WERI-Rb-1 (cell line): Measurements from ENCODE around the gene FBLN7.

ENCODE experiments used
- DNase-seq: peaks from one replicate; pipeline ENCODE4 v3.0.0-alpha.2; 2020
- H3K27ac ChIP-seq: fragments of 250-450 bp; sonication (Bioruptor Pico); 2 replicates; pipeline ENCODE4 v1.5.1; 2020; ENCODE audit warnings: mild to moderate bottlenecking, moderate library complexity
- H3K27me3 ChIP-seq: fragments of 250-450 bp; sonication (Bioruptor Pico); 2 replicates; pipeline ENCODE4 v1.5.1; 2021; ENCODE audit warnings: mild to moderate bottlenecking, low read depth, moderate library complexity; ENCODE audit not compliant: insufficient read depth, severe bottlenecking
- H3K36me3 ChIP-seq: fragments of 250-450 bp; sonication (Bioruptor Pico); 2 replicates; pipeline ENCODE4 v1.5.1; 2020; ENCODE audit warnings: mild to moderate bottlenecking, moderate library complexity
- H3K4me3 ChIP-seq: 2 replicates; pipeline ENCODE4 v1.5.1; 2011; ENCODE audit warnings: low read depth, mild to moderate bottlenecking, control low read depth, low read length
- H3K9me3 ChIP-seq: fragments of 250-450 bp; sonication (Bioruptor Pico); 2 replicates; pipeline ENCODE4 v1.5.1; 2021; ENCODE audit warnings: mild to moderate bottlenecking, moderate library complexity; ENCODE audit not compliant: severe bottlenecking
- TF ChIP-seq, protein P1 (sequence below): IDR thresholded peaks from 2 replicates; pipeline ENCODE4 v1.5.1; 2011; ENCODE audit warnings: low read depth, mild to moderate bottlenecking, control low read depth, inconsistent platforms, low read length

FBLN7 gene

DNA sequence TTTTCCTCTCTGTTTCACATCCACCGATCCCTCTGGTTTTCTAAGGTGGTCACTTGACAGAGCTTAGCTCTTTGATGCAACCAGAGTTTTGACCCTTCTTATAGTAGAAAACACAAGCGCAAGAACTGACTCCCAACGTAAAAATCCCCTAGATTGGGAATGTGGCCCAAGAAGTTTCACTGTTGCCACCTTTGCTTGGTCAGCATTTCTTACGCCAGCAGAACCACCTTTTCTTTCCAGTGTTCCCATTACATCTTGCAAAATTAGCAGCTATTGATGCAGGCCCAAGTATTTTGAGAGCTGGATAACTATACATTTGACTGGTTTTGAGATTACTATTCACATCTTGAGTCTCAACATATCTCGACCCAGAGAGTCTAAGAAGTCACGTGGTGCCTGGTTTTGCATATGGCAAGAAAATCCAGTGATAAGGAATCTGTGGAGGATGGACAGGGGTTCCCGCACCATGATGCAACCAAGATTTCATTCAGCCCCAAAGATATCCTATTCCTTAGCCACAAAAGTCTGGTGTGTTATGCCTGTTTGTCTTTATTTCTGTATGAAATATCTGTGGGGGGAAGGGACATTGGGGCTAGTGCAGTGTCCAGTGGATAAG, 37.9 kb downstream of the FBLN7 start:
- TF ChIP-seq, protein P1, sequence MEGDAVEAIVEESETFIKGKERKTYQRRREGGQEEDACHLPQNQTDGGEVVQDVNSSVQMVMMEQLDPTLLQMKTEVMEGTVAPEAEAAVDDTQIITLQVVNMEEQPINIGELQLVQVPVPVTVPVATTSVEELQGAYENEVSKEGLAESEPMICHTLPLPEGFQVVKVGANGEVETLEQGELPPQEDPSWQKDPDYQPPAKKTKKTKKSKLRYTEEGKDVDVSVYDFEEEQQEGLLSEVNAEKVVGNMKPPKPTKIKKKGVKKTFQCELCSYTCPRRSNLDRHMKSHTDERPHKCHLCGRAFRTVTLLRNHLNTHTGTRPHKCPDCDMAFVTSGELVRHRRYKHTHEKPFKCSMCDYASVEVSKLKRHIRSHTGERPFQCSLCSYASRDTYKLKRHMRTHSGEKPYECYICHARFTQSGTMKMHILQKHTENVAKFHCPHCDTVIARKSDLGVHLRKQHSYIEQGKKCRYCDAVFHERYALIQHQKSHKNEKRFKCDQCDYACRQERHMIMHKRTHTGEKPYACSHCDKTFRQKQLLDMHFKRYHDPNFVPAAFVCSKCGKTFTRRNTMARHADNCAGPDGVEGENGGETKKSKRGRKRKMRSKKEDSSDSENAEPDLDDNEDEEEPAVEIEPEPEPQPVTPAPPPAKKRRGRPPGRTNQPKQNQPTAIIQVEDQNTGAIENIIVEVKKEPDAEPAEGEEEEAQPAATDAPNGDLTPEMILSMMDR = no peak
- no peak for DNase-seq
- H3K4me3 ChIP-seq = no peak overlapping the region
- no peaks in the 10 kb centered on the region for H3K36me3 ChIP-seq
- no peaks in the 10 kb centered on the region for H3K9me3 ChIP-seq
- H3K27me3 ChIP-seq = no peaks in the 10 kb centered on the region
- H3K27ac ChIP-seq = no peak overlapping the region

DNA sequence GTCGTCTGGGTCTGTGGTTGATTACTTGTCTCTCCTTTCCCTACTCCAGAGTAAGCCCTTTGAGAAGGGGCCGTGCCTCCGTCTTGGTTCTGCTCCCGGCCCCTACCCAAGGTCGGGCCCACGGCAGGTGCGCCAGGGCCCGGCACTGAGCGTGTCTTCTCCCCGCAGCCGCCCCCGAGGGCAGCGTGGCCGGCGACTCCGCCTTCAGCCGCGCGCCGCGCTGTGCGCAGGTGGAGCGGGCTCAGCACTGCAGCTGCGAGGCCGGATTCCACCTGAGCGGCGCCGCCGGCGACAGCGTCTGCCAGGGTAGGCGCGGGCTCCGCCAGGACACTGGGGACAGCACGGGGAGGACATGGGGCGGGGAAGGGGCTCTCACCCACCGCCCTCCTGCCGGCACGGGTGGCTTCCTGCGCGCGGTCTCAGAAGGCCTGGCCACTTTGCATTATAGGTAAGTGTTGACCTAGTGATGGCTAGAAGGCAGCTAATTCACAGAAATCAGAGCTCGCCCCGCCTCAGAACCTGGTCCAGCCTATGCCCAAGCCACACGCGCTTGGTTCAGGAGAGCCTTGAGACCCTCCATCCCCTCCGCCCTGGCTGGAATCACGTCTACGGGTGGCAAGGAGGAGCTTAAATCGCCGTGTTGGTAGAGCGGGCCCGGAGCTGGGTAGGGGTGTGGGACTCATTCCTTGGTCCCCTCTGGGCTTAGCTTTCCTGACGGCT, 43.5 kb downstream of the FBLN7 start:
- TF ChIP-seq, protein P1 = no peak
- no peak for DNase-seq
- Histone ChIP-seq H3K4me3 (no peak overlapping the region), H3K36me3 (no peaks in the 10 kb centered on the region), H3K27me3 (no peaks in the 10 kb centered on the region), H3K27ac (no peak overlapping the region), H3K9me3 (no peaks in the 10 kb centered on the region)

DNA sequence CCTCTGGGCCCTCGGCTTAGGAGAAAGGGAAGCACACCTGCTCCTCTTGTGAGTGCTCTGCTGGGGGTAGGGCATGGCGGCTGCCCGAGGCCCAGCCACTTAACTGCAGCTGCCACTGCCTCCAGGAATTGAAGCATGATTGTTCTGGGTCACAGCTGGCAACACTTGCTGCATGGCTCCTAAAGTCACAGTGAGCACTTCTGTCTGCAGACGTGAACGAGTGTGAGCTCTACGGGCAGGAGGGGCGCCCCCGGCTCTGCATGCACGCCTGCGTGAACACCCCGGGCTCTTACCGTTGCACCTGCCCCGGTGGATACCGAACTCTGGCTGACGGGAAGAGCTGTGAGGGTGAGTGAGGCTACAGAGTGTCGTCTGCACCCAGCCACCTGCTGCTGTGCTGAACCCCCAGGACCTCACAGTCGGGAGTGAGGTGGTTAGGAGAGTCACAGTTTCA, 44.4 kb downstream of the FBLN7 start:
- Histone ChIP-seq H3K4me3 (no peak overlapping the region), H3K27me3 (no peaks in the 10 kb centered on the region), H3K9me3 (no peaks in the 10 kb centered on the region), H3K36me3 (no peaks in the 10 kb centered on the region), H3K27ac (no peak overlapping the region)
- DNase-seq = no peak
- TF ChIP-seq, protein P1 = no peak

DNA sequence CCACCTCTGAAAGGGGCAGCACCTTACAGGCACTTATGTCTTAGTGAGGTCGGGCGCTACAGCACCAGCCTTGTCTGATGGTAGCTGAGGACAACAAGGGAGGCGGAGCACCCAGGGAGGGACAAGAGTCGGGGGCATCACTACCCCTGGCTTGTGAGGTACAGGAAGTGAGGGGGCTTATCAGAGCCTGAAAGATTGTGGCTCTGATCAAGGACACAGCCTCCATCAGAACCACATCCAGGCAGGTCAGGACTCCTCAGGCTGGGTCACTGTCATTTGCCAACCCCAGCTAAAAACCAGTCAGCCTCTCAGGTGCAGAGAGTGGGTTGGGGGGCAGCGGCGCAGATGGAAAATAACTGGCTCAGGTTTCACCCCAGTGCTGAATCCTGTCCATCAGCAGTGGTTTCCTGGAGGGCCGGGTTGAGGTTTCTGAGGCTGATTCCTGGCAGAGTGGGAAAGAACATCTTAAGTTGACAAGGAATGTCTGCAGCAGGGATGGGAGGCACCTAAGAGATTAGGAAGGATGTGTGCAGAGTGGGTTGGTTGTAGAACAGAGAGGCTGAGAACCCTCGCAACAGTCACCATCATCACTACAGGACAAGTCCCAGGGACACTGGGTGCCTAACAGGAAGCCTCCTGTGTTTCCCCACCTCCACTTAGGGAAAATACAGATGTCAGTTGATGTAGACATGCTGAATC, 45.3 kb downstream of the FBLN7 start:
- Histone ChIP-seq H3K27ac (no peak overlapping the region), H3K36me3 (no peaks in the 10 kb centered on the region), H3K4me3 (no peak overlapping the region), H3K9me3 (no peaks in the 10 kb centered on the region), H3K27me3 (no peaks in the 10 kb centered on the region)
- DNase-seq = no peak
- TF ChIP-seq, protein P1 = no peak

DNA sequence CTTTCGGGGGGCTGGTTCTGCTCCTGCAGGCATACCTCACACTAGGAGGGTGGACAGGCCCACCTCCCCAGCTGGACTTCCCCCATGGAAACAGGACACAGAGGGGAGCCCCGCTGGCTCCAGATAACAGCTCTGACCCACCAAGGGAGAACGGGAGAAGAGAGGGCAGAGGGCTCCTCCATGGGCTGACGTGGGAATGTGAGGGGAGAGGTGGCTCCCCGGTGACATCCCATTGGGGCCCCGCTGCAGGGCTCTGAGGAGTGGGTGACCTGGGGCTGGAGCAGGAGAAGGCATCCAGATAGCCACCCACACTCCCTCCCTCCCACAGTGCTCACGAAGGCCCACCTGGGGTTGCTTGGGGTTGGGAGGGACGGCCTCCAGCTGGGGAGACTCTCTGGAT, 45.9 kb downstream of the FBLN7 start:
- Histone ChIP-seq H3K36me3 (no peaks in the 10 kb centered on the region), H3K27ac (no peak overlapping the region), H3K4me3 (no peak overlapping the region), H3K27me3 (no peaks in the 10 kb centered on the region), H3K9me3 (no peaks in the 10 kb centered on the region)
- TF ChIP-seq, protein P1 = no peak
- no peak for DNase-seq
